Smooth muscle cell (in vitro differentiated cells): ENCODE results near the gene STK32B. TPM values are rescaled to one million over a fixed set of nuclear protein-coding genes. Genes with fewer than 3 reads are reported as not detected.

ENCODE experiments used
- DNase-seq: peaks from one replicate; lab custom pipeline; 2025; ENCODE audit not compliant: unreplicated experiment; lab: John Stamatoyannopoulos, UW
- H2AFZ ChIP-seq: fragments of 200-600 bp; sonication (generic); 2 replicates; pipeline ENCODE4 v1.6.0; 2016; ENCODE audit warnings: antibody characterized with exemption, low read depth, mild to moderate bottlenecking
- H3F3A ChIP-seq: fragments of 200-600 bp; sonication (generic); 2 replicates; pipeline ENCODE4 v1.6.0; 2017; ENCODE audit warnings: antibody characterized with exemption, low read depth
- H3K27ac ChIP-seq: fragments of 200-600 bp; sonication (generic); 2 replicates; pipeline ENCODE4 v1.5.1; 2016; ENCODE audit warnings: low read depth, mild to moderate bottlenecking
- H3K27me3 ChIP-seq: fragments of 200-600 bp; sonication (generic); 2 replicates; pipeline ENCODE4 v1.6.1; 2016; ENCODE audit warnings: low read depth, mild to moderate bottlenecking
- H3K36me3 ChIP-seq: fragments of 200-600 bp; sonication (generic); 2 replicates; pipeline ENCODE4 v1.5.1; 2016; ENCODE audit warnings: low read depth
- H3K4me1 ChIP-seq: fragments of 200-600 bp; sonication (generic); 2 replicates; pipeline ENCODE4 v1.5.1; 2016; ENCODE audit warnings: low read depth
- H3K4me2 ChIP-seq: fragments of 200-600 bp; sonication (generic); 2 replicates; pipeline ENCODE4 v1.6.0; 2016; ENCODE audit warnings: mild to moderate bottlenecking
- H3K4me3 ChIP-seq: fragments of 200-600 bp; sonication (generic); 2 replicates; pipeline ENCODE4 v1.5.1; 2016; ENCODE audit warnings: mild to moderate bottlenecking
- H3K79me2 ChIP-seq: fragments of 200-600 bp; sonication (generic); 2 replicates; pipeline ENCODE4 v1.6.0; 2016; ENCODE audit warnings: low read depth, mild to moderate bottlenecking
- H3K9ac ChIP-seq: fragments of 200-600 bp; sonication (generic); 2 replicates; pipeline ENCODE4 v1.6.0; 2016; ENCODE audit warnings: low read depth
- H3K9me3 ChIP-seq: fragments of 200-600 bp; sonication (generic); replicated peaks from 2 replicates; pipeline ENCODE4 v1.5.1; 2016; ENCODE audit warnings: low read depth
- H4K20me1 ChIP-seq: fragments of 200-600 bp; sonication (generic); 2 replicates; pipeline ENCODE4 v1.6.0; 2016; ENCODE audit warnings: low read depth
- WGBS: methylation state at CpG from one replicate; pipeline ENCODE4 v1.1.7; 2016; ENCODE audit warnings: low lambda C conversion rate; 5-methylcytosine and 5-hydroxymethylcytosine counted together
- polyA plus RNA-seq: library from polyadenylated mRNA; unstranded; fragments of >200 nt; fragmentation: Nextera tagmentation; extraction: Ambion mirVana; gene quantifications from 2 replicates; pipeline ENCODE4 v1.2.1, GENCODE V29; 2016
- total RNA-seq: library from RNA; depleted of rRNA; stranded (reverse); fragments of >200 nt; gene quantifications from 2 replicates; pipeline ENCODE4 v1.2.3, GENCODE V29; 2014
- TF ChIP-seq, protein P1 (sequence below): fragments of 200-600 bp; sonication (generic); IDR thresholded peaks from 2 replicates; pipeline ENCODE4 v1.5.1; 2017; ENCODE audit warnings: borderline replicate concordance, mild to moderate bottlenecking, antibody characterized with exemption; ENCODE audit not compliant: insufficient read depth, poor library complexity, severe bottlenecking

Gene STK32B
- total and polyA plus RNA-seq, 2 experiments from 2014 or later = 3.5 to 4.0 TPM

DNA sequence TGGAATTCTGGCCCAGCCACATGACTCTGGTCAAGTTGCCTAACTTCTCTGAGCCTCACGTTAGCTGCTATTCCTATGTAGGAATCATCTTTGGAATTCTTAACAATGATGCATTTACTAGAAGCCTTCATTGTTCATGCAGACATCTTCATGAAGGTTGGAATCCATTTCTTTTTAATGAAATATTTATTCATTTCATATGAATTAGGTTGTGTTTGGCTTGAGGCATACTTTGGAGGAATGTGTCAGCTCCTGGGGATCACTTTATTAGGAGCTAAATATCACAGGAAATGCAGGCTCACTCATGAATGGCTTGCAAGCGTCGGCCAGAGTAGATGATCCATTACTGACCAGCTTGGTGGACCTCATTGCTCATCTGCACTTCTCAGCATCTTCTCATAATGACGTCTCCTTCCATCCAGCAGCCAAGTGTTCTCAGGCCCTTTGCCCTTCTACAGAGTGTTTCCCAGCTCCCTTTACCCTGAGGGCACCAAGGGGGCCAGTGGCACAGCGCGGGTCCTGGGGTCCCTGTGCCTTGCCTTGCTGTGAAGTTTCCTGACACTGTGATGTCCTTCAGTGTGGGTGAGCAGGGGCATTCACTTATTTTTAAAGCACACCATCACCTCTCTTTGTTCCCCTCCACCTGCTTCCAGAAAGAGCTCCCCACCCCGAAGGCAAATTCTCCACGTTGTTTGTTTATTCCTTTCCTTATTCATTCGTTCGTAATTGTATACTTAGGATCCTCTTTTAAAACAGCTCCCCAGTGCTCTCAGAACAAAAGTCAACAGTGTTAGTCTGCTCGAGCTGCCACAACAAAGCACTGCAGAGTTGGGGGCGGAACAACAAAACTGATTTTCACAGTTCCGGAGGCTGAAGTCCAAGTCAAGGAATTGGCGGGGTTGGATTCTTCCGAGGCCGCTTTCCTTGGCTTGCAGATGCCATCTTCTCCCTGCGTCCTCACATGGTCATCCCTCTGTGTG lies 106.8 kb downstream of the STK32B start:
- H3K36me3 ChIP-seq = no peaks in the 10 kb centered on the region
- DNase-seq = no peak
- H3K9ac ChIP-seq = no peak overlapping the region
- no peak overlapping the region for H3K27ac ChIP-seq
- TF ChIP-seq, protein P1, sequence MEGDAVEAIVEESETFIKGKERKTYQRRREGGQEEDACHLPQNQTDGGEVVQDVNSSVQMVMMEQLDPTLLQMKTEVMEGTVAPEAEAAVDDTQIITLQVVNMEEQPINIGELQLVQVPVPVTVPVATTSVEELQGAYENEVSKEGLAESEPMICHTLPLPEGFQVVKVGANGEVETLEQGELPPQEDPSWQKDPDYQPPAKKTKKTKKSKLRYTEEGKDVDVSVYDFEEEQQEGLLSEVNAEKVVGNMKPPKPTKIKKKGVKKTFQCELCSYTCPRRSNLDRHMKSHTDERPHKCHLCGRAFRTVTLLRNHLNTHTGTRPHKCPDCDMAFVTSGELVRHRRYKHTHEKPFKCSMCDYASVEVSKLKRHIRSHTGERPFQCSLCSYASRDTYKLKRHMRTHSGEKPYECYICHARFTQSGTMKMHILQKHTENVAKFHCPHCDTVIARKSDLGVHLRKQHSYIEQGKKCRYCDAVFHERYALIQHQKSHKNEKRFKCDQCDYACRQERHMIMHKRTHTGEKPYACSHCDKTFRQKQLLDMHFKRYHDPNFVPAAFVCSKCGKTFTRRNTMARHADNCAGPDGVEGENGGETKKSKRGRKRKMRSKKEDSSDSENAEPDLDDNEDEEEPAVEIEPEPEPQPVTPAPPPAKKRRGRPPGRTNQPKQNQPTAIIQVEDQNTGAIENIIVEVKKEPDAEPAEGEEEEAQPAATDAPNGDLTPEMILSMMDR = no peak
- no peak overlapping the region for H2AFZ ChIP-seq
- H3K4me1 ChIP-seq = no peaks in the 10 kb centered on the region
- H3K79me2 ChIP-seq = no peaks in the 10 kb centered on the region
- H3K4me2 ChIP-seq = no peak overlapping the region
- H3F3A ChIP-seq = no peaks in the 10 kb centered on the region
- H3K27me3 ChIP-seq = no peaks in the 10 kb centered on the region
- no peak overlapping the region for H3K4me3 ChIP-seq
- WGBS = 78% methylated on average over 17 of the region's 17 CpGs
- no peaks in the 10 kb centered on the region for H4K20me1 ChIP-seq
- H3K9me3 ChIP-seq = no peaks in the 10 kb centered on the region

DNA sequence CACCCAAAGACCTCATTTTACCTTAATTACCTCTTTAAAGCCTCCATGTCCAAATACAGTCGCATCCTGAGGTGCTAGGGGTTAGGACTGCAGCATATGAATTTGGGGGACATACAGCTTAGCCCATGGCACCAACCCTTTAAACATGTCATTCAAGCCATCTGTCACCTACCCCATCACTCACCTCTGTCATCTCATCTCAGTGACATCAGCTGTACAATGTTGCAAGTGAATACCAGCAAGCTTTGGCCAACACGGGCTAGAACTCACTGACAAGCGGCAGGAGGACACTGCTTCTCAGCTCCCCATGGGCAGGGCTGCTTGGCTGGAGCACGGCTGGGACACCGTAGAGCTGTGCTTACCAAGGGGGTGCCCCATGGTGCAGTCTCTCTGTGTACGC lies 107.5 kb downstream of the STK32B start:
- TF ChIP-seq, protein P1 = no peak
- WGBS = 93% methylated on average over 6 of the region's 6 CpGs

DNA sequence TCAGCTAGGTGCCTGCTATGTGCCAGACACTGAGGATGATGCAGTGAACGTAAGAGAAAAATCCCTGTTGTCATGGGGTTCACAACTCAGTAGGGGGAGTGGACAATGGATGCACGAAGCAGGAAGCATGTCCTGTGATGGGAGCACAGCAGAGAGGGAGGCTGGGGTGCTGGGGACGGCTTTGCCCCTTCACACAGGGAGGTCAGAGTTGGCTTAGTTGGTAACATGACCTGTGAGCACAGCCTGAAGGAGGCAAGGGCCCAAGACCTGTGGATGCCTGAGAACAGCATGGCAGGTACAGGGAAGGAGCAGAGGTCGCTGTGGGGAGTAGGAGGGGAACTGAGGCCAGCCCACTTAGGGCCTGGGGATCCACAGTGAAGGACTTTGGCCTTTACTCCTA lies 109.4 kb downstream of the STK32B start:
- Histone ChIP-seq H3K79me2 (no peaks in the 10 kb centered on the region), H4K20me1 (no peaks in the 10 kb centered on the region), H3F3A (no peaks in the 10 kb centered on the region), H3K36me3 (no peaks in the 10 kb centered on the region), H3K9me3 (no peaks in the 10 kb centered on the region), H3K4me1 (peaks cover 7% of the 10 kb centered on the region), H2AFZ (no peak overlapping the region), H3K4me3 (no peak overlapping the region), H3K27ac (no peak overlapping the region), H3K4me2 (no peak overlapping the region), H3K27me3 (no peaks in the 10 kb centered on the region), H3K9ac (no peak overlapping the region)
- TF ChIP-seq, protein P1 = no peak
- WGBS = 84% methylated on average over 4 of the region's 4 CpGs
- DNase-seq = no peak

More for the DNA sequence above, 107.5 kb downstream of the STK32B start:
- Histone ChIP-seq H3K4me1 (no peaks in the 10 kb centered on the region), H3K36me3 (no peaks in the 10 kb centered on the region), H3K4me3 (no peak overlapping the region), H2AFZ (no peak overlapping the region), H3K4me2 (no peak overlapping the region), H3K27me3 (no peaks in the 10 kb centered on the region), H3K79me2 (no peaks in the 10 kb centered on the region), H3K9me3 (no peaks in the 10 kb centered on the region), H3F3A (no peaks in the 10 kb centered on the region), H4K20me1 (no peaks in the 10 kb centered on the region), H3K27ac (no peak overlapping the region), H3K9ac (no peak overlapping the region)
- no peak for DNase-seq
